ENCODE measurements around the gene CRY2.
"Not testable (repeated sequence)": the region's sequence is repeated elsewhere in the genome, so short reads cannot be mapped to it uniquely, and the experiment has no call there.

Gene CRY2

DNA sequence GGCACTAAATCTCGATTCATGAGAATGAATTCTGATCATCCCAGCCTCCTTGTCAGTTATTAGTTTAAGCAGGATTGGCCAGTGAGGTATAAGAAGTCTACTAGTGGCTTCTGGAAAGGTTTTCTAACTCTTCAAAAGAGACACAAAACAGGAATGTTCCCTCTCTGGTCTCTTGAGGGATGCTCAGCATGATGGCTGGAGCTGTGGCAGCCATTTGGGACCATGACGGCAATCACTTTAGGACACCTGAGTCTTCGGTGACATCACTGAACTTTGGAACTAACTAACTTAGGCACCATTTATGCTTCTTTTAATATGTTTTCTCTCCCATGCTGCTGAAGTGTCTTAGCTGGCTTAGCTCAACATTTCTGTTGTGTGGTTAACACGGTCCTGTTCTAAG, 20.2 kb upstream of the CRY2 start:
- H3K4me3 ChIP-seq (ENCODE audit: low read depth, low read length): no peak overlapping the region
- DNase-seq (ENCODE audit: low read depth): no peak
- TF ChIP-seq, protein P1, sequence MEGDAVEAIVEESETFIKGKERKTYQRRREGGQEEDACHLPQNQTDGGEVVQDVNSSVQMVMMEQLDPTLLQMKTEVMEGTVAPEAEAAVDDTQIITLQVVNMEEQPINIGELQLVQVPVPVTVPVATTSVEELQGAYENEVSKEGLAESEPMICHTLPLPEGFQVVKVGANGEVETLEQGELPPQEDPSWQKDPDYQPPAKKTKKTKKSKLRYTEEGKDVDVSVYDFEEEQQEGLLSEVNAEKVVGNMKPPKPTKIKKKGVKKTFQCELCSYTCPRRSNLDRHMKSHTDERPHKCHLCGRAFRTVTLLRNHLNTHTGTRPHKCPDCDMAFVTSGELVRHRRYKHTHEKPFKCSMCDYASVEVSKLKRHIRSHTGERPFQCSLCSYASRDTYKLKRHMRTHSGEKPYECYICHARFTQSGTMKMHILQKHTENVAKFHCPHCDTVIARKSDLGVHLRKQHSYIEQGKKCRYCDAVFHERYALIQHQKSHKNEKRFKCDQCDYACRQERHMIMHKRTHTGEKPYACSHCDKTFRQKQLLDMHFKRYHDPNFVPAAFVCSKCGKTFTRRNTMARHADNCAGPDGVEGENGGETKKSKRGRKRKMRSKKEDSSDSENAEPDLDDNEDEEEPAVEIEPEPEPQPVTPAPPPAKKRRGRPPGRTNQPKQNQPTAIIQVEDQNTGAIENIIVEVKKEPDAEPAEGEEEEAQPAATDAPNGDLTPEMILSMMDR (IDR thresholded peaks at IDR 0.05; ENCODE audit: insufficient read depth, low read depth, low read length, missing control alignments): no peak

DNA sequence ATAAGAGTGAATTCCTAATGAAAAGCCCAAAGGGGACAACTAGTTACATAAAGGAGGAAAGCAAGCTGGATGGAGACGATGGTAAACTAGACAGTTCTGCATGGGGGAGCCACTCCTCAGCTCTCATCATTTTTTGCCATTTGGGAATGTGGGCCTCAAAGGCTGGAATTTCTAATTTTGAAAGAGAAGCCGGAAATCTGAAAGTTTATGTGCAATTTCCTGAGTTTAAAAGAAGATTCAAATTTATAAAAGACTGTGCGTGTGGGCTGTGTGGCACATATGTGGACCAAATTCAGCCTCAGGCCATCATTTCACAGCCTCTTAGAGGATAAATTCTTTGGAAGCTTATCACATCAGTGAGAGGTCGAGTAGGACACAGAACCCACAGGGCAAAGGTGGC, 18.3 kb upstream of the CRY2 start:
- no peak for DNase-seq (ENCODE audit: low read depth)
- TF ChIP-seq, protein P1 (IDR thresholded peaks at IDR 0.05; ENCODE audit: insufficient read depth, low read depth, low read length, missing control alignments): no peak
- no peak overlapping the region for H3K4me3 ChIP-seq (ENCODE audit: low read depth, low read length)

DNA sequence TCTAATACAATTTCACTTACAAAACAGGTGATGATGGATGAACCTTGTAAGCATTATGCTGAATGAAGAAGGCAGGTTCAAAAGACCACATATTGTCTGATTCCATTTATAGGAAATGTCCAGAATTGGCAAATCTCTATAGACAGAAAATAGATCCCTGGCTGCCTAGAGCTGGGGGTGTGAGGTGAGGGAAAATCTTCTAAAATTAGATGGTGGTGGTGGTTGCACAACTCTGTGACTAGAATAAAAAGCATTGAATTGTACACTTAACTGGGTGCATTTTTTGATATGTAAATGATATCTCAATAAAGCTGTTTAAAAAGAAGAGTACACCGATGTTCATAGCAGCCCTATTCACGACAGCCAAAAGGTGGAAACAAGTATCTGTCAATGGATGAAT, 16.7 kb upstream of the CRY2 start:
- TF ChIP-seq, protein P1 (IDR thresholded peaks at IDR 0.05; ENCODE audit: insufficient read depth, low read depth, low read length, missing control alignments): no peak
- H3K4me3 ChIP-seq (ENCODE audit: low read depth, low read length): no peak overlapping the region
- DNase-seq (ENCODE audit: low read depth): no peak

DNA sequence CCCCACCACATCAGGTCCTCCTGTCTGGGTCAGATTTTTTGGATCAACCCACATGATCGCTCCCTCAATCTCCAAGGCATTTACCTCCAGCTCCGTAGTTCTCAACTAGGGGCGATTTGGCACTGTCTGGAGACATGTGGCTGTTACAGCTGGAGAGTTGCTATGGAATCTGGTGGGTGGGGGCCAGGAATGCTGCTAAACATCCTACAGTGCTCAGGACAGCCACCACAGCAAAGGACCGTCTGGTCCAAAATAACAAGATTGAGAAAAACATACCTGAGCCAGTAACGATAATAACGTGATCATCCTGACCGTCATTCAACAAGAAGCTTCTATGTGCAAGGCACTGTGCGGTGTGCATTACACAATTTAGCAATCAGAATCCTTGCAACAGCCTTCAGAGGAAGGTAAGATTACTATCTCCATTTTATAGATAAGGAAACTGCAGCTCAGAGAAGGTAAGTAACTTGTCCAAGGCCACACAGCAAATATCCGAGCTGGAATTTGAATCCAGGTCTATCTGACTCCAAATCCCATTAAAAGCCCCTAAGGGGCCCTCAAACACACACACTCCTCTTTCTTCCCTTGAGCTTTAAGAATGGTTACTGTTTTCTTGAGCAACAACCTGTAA, 14.3 kb upstream of the CRY2 start:
- TF ChIP-seq, protein P1 (IDR thresholded peaks at IDR 0.05; ENCODE audit: insufficient read depth, low read depth, low read length, missing control alignments): no peak
- no peak for DNase-seq (ENCODE audit: low read depth)
- H3K4me3 ChIP-seq (ENCODE audit: low read depth, low read length): no peak overlapping the region

DNA sequence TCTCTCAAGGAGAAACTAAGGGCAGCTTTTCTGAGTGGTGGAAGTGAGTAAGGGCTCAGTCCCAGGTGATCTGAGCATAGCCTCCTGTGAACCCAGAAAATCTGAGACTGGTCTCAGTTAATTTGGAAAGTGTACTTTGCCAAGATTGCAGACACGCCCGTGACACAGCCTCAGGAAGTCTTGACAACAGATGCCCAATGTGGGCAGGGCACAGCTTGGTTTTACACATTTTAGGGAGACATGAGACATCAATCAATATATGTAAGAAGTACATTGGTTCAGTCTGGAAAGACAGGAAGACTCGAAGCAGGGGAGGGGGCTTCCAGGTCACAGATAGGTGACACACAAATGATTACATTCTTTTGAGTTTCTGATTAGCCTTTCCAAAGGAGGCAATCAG, 13.5 kb upstream of the CRY2 start:
- TF ChIP-seq, protein P1 (IDR thresholded peaks at IDR 0.05; ENCODE audit: insufficient read depth, low read depth, low read length, missing control alignments): no peak
- DNase-seq (ENCODE audit: low read depth): no peak
- H3K4me3 ChIP-seq (ENCODE audit: low read depth, low read length): no peak overlapping the region

DNA sequence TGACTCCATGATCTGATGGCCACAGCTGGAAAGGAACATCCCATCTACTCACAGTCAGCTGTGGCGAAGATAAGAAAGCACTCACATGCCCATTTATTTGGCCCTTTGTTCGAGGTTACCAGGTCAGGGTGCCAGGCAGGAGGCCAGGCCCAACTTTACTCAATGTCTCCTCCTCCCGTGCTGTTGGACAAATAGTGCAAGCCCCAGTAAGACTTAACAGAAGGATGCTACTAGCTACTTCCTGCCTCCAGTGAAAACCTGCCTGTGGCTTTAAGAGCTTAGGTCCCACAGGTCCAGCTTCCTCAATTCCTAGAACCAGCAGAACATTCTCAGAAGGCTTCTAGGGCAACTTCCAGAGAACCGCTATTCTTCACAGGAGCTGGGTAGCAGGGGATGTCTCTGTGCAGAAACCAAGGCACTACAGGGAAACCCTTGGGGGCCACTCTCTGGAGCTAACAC, 12.9 kb upstream of the CRY2 start:
- TF ChIP-seq, protein P1 (IDR thresholded peaks at IDR 0.05; ENCODE audit: insufficient read depth, low read depth, low read length, missing control alignments): no peak
- no peak for DNase-seq (ENCODE audit: low read depth)
- no peak overlapping the region for H3K4me3 ChIP-seq (ENCODE audit: low read depth, low read length)

DNA sequence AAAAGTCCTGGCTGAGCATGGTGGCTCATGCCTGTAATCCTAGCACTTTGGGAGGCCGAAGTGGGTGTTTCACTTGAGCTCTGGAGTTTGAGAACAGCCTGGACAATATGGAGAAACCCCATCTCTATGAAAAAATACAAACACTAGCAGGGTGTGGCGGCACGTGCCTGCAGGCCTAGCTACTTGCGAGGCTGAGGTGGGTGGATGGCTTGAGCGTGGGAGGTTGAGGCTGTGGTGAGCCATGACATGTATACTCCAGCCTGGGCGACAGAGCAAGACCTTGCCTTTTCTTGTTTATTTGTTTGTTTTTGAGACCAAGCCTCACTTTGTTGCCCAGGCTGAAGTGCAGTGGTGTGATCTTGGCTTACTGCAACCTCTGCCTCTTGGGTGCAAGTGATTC, 8.1 kb upstream of the CRY2 start:
- TF ChIP-seq, protein P1 (IDR thresholded peaks at IDR 0.05; ENCODE audit: insufficient read depth, low read depth, low read length, missing control alignments): no peak
- no peak for DNase-seq (ENCODE audit: low read depth)
- H3K4me3 ChIP-seq (ENCODE audit: low read depth, low read length): no peak overlapping the region

DNA sequence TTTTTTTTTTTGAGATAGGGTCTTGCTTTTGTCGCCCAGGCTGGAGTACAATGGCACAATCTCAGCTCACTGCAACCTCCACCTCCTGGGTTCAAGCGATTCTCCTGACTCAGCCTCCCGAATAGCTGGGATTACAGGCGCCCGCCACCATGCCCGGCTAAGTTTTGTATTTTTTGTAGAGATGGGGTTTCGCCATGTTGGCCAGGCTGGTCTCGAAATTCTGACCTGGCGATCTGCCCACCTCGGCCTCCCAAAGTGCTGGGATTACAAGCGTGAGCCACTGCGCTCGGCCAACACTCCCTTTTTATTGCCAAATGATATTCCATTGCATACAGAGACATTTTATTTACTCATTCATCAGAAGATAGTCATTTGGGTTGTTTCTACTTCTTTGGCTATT, 7.0 kb upstream of the CRY2 start:
- H3K4me3 ChIP-seq (ENCODE audit: low read depth, low read length); DNase-seq (ENCODE audit: low read depth): not testable (repeated sequence)

All from GM12865 (cell line).